A673 (cell line): ENCODE results near the gene CCNDBP1. TPM values are rescaled to one million over a fixed set of nuclear protein-coding genes. Genes with fewer than 3 reads are reported as not detected.

Experiments
- BruUV-seq: library from RNA; stranded (reverse); fragments of 400-500 nt; replicated peaks from 2 replicates; lab custom pipeline; 2021; lab: Mats Ljungman, UMichigan
- CTCF ChIA-PET: fragments of 300-600 bp; sonication (Branson Sonifier 250); formaldehyde crosslinking; loops from one replicate; lab custom pipeline; 2022; ENCODE audit warnings: antibody characterized with exemption; lab: Charles Lee
- POLR2A ChIA-PET: fragments of 300-600 bp; sonication (Branson Sonifier 250); formaldehyde crosslinking; loops from one replicate; lab custom pipeline; 2022; ENCODE audit warnings: antibody characterized with exemption; ENCODE audit not compliant: low non-redundant PET; lab: Charles Lee
- DNase-seq: peaks from one replicate; pipeline ENCODE4 v3.0.0-alpha.2; 2015; ENCODE audit warnings: low spot score
- H3K27ac ChIP-seq: fragments of 200-600 bp; sonication (generic); 2 replicates; pipeline ENCODE4 v1.5.1; 2016; ENCODE audit warnings: mixed run types, low read depth, mild to moderate bottlenecking, mixed read lengths, antibody characterized with exemption, low read length; ENCODE audit not compliant: poor library complexity, severe bottlenecking
- H3K27me3 ChIP-seq: fragments of 200-600 bp; sonication (generic); replicated peaks from 2 replicates; pipeline ENCODE4 v1.6.1; 2017; ENCODE audit warnings: mixed run types, low read depth, mild to moderate bottlenecking, mixed read lengths, antibody characterized with exemption, low read length; ENCODE audit not compliant: insufficient read depth, poor library complexity
- H3K36me3 ChIP-seq: fragments of 200-600 bp; sonication (generic); 2 replicates; pipeline ENCODE4 v1.6.1; 2016; ENCODE audit warnings: mixed run types, mild to moderate bottlenecking, mixed read lengths, antibody characterized with exemption, low read length; ENCODE audit not compliant: insufficient read depth, poor library complexity, severe bottlenecking
- H3K4me1 ChIP-seq: fragments of 200-600 bp; sonication (generic); 2 replicates; pipeline ENCODE4 v1.6.1; 2017; ENCODE audit warnings: mixed run types, mild to moderate bottlenecking, mixed read lengths, antibody characterized with exemption, low read length; ENCODE audit not compliant: insufficient read depth, poor library complexity, severe bottlenecking
- H3K4me3 ChIP-seq: fragments of 200-600 bp; sonication (generic); 2 replicates; pipeline ENCODE4 v1.5.1; 2016; ENCODE audit warnings: low read depth, mixed run types, mild to moderate bottlenecking, mixed read lengths, low read length; ENCODE audit not compliant: poor library complexity, severe bottlenecking
- H3K9me3 ChIP-seq: fragments of 200-600 bp; sonication (generic); 2 replicates; pipeline ENCODE4 v1.6.1; 2016; ENCODE audit warnings: mixed run types, low read depth, mild to moderate bottlenecking, mixed read lengths, antibody characterized with exemption, low read length; ENCODE audit not compliant: poor library complexity, severe bottlenecking
- CTCF ChIP-seq: fragments of 300-800, 200-600 bp; sonication (generic); conservative IDR thresholded peaks from 2 replicates; pipeline ENCODE4 v1.5.1; 2017; ENCODE audit warnings: low read depth, mild to moderate bottlenecking, antibody characterized with exemption, low read length, moderate library complexity, mixed read lengths
- EZH2 ChIP-seq: fragments of 200-600 bp; sonication (generic); IDR thresholded peaks from 2 replicates; pipeline ENCODE4 v1.6.1; 2017; ENCODE audit warnings: borderline replicate concordance, low read depth, mild to moderate bottlenecking, mixed read lengths, antibody characterized with exemption, low read length; ENCODE audit not compliant: poor library complexity, severe bottlenecking
- intact Hi-C: fragments of 100-400 bp; cut with micrococcal nuclease; formaldehyde crosslinking; loops from one replicate; pipeline ENCODE4 v1.10.0; 2022; ENCODE audit not compliant: unreplicated experiment
- total RNA-seq: library from RNA; stranded (reverse); gene quantifications from 2 replicates; pipeline ENCODE4 v1.2.3, GENCODE V29; 2021

CCNDBP1 gene
- total RNA-seq, 1 experiment from 2014 or later, result 16.7 TPM

GRCh38 chr15:43198992-43199391, 13.8 kb downstream of the CCNDBP1 start:
- no peak for DNase-seq
- no TSS peak for BruUV-seq
- H3K36me3 ChIP-seq, result no peaks in the 10 kb centered on the region
- POLR2A ChIA-PET, result no interaction called here
- H3K4me1 ChIP-seq, result no peaks in the 10 kb centered on the region
- H3K4me3 ChIP-seq, result no peak overlapping the region
- H3K9me3 ChIP-seq, result no peaks in the 10 kb centered on the region
- intact Hi-C loops, result no loop called here
- CTCF ChIA-PET, result no interaction called here
- H3K27ac ChIP-seq, result no peak overlapping the region
- no peaks in the 10 kb centered on the region for H3K27me3 ChIP-seq
- TF ChIP-seq EZH2 (no peak), CTCF (no peak)

- Histone ChIP-seq H3K27me3 (no peaks in the 10 kb centered on the region), H3K4me1 (no peaks in the 10 kb centered on the region), H3K9me3 (no peaks in the 10 kb centered on the region), H3K36me3 (no peaks in the 10 kb centered on the region), H3K27ac (no peak overlapping the region), H3K4me3 (no peak overlapping the region)
- no peak for DNase-seq
- TF ChIP-seq CTCF (no peak), EZH2 (no peak)
- no TSS peak for BruUV-seq
- CTCF ChIA-PET, result no interaction called here
- POLR2A ChIA-PET, result no interaction called here
- intact Hi-C loops, result no loop called here
These were observed 14.8 kb downstream of the CCNDBP1 start for GRCh38 chr15:43199945-43200488.

GRCh38 chr15:43204016-43204901, 19.1 kb downstream of the CCNDBP1 start:
- ChIA-PET CTCF (interaction anchor here (0.6 to 2.0 kb wide), 9 partner anchors 9 to 554 kb away, joined by 3 to 12 read pairs (median 4); no protein-coding TSS in a partner anchor), POLR2A (interaction anchor here (0.5 kb wide), 1 partner anchor 263 kb away, joined by 14 read pairs; no protein-coding TSS in a partner anchor)
- intact Hi-C loops, result no loop called here
- DNase-seq, result peak; percentile 73
- BruUV-seq, result no TSS peak
- H3K9me3 ChIP-seq, result no peaks in the 10 kb centered on the region
- no peaks in the 10 kb centered on the region for H3K27me3 ChIP-seq
- no peaks in the 10 kb centered on the region for H3K36me3 ChIP-seq
- no peak overlapping the region for H3K4me3 ChIP-seq
- no peaks in the 10 kb centered on the region for H3K4me1 ChIP-seq
- H3K27ac ChIP-seq, result no peak overlapping the region
- peak; percentile 78 for TF ChIP-seq CTCF
- no peak for TF ChIP-seq EZH2
